ENCODE results near the gene LIPE.

- TF ChIP-seq CTCF (conservative IDR thresholded peaks at IDR 0.05; ENCODE audit: low read length): no peak
- no peak for TF ChIP-seq EZH2phosphoT487 (IDR thresholded peaks at IDR 0.05; ENCODE audit: borderline replicate concordance)
Observed at GRCh38 chr19:42363614-42364346, 63.4 kb downstream of the LIPE start.
